ENCODE results near the gene TBC1D1.

The TBC1D1 gene

DNA sequence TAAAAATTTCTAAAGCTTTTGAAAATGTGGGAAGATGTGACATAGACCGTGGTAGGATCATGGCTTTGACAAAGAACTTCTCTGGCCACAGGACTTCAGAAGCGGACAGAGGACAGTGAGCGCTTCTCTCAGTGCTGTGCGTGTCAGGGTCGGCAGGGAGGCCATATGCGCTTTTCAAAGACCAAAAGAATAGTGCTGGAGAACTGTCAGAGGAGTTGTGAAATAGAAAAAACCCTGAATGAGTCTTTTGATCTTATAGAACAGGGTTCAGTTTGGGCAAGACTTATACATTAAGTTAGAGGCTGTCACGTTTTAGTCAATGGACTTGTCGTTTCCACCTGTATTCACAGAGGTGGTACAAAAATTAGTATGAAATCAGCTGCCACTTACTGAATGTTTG is 146.7 kb downstream of the TBC1D1 start:
- in situ Hi-C loops (cut with MboI; ENCODE audit: low sequenced_read_pairs), result no loop called here

DNA sequence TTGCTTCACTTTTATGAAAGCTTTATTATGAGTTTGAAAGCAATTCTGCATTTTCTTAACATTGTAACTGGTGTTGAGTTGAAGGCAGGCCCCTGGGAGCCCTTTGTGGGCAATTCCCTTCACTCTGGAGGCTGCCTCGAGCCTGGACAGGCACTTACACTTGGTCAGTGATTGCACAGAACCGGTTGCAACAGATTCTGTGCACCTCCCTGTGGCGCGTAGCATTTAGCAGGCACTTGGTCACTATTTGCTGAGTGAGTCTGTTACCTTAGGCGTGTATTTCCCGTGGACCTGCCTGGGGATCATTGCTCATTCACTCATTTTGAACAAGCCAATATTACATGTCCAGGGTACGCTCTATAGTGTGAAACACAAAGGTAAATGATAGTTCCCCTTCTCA is 149.7 kb downstream of the TBC1D1 start:
- in situ Hi-C loops (cut with MboI; ENCODE audit: low sequenced_read_pairs), result no loop called here

DNA sequence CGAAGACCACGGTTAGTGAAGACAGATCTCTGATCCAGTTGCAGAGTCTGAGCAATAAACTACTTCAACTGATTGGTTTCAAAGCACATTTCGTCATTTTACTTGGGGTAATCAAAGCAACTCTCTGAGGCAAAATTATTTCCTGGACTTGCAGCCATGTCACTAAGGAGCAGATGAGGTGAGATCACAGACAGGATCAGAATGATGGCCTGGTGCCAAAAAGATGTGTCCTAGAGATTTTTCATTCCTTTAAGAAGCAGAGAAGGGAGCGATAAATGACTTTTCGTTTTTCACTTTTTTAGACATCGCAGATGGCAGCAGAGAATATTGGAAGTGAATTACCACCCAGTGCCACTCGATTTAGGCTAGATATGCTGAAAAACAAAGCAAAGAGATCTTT is 153.2 kb downstream of the TBC1D1 start:
- in situ Hi-C loops (cut with MboI; ENCODE audit: low sequenced_read_pairs), result no loop called here

DNA sequence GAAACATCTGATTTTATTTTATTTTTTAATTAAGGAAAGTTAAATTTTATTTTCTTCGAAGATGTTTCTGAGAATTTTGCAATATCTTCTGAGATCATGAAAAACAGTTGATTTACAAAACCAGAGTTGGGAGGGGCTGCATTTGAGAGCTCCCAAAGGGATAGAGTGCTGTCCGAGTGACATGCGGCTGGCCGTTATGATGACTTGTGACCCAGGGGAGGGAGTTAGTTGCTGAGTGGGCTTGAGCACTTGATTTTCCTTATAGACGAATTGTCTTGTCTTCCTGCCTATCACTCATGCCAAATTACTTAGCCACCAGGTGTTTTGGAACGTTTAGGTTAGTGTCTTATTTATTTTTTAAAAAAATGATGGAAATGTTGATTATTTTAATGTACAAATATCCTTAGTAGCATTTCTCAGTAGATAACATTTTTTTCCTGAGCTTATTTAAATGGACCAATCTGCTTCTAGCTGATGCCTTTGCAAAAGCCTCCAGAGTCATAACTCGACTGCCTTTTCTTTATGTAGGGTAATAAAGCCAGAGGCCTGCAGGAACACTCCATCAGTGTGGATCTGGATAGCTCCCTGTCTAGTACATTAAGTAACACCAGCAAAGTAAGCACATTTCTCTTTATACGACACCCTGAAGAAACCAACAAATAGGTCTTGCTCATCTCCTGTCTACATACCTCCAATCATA is 154.6 kb downstream of the TBC1D1 start:
- in situ Hi-C loops (cut with MboI; ENCODE audit: low sequenced_read_pairs), result no loop called here

DNA sequence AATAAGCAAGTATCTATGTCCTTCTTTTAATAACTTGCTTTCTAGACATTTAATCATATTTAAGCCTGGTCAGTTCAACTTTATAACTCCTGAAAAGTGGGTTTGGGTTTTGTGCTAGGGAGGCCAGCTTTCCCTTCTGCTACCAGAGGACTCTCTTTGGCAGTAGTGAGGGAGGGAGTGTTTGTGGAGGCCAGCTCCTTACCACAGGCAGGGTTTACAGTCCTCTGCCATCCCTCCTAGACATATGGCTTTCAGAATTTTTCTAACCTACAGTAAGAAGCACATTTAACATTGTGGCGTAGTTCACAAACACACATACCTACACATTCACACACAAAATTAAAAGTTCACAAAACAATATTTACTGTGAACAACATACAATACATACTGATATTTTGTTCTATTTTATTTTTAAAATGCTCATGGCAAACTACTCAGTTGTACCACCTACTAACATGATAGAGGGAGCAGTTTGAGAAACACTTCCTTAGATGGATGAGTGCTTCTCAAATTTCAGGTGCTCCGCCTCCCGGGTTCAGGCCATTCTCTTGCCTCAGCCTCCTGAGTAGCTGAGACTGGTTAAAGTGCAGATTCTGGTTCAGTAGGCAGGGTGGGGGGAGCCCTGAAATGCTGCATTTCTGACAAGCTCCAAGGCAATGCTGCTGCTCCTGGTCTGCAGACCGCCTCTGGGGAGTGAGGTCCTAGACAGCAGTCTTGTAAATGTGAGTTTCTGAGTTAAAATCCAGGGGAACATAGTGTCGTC is 156.0 kb downstream of the TBC1D1 start:
- in situ Hi-C loops (cut with MboI; ENCODE audit: low sequenced_read_pairs), result no loop called here

DNA sequence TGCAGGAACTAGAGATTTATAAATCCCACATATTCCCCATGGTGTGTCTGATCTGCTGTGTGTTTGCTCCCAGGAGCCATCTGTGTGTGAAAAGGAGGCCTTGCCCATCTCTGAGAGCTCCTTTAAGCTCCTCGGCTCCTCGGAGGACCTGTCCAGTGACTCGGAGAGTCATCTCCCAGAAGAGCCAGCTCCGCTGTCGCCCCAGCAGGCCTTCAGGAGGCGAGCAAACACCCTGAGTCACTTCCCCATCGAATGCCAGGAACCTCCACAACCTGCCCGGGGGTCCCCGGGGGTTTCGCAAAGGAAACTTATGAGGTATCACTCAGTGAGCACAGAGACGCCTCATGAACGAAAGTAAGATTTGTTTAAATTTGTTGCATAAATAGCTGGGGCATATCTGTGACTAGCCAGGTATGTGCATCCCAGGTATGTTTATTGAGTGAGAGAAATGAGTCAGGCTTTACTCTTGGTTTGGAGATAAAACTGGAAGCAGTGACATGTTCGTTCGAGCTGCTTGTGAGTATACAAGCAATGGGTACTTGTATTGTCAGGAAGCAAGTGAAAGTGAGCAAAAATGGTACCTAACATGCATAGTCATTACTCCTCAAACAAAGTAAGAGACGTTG is 158.8 kb downstream of the TBC1D1 start:
- in situ Hi-C loops (cut with MboI; ENCODE audit: low sequenced_read_pairs), result no loop called here

DNA sequence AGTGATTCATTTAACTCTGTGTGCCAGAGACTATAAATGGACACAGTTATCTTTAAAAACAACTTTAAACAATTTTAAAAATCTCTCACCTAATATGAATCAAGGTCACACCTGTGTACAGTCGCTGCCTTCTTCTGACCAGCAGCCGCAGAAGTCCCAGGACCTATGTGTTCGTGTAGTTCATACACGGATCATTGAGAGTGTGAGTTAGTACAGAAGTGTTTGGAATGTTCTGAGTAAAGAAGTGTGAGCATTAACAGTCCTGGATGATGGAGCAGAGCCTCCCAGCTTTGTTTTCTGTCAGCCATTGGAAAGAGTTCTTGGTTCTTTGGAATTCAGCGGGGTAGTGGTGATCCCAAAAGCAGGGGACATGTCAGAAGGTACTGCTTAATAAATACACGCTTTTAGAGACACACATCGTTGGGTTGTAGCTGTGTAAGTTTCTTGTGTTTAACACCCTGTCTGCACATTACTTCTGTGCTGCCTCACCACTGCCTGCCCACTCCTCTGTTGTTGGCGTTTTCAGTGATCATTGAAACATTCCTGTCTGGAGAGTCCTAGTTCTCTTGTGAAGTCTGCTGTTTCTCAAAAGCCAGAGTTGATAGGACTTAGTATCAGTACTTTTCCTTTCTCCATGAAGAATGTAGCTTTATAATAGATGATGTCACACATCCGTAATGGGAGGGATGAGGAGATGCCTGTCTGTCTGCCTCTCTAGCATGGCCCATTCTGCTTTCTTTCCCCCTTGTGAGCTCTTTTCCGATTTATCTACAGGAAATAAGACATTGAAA is 159.9 kb downstream of the TBC1D1 start:
- in situ Hi-C loops (cut with MboI; ENCODE audit: low sequenced_read_pairs), result no loop called here

DNA sequence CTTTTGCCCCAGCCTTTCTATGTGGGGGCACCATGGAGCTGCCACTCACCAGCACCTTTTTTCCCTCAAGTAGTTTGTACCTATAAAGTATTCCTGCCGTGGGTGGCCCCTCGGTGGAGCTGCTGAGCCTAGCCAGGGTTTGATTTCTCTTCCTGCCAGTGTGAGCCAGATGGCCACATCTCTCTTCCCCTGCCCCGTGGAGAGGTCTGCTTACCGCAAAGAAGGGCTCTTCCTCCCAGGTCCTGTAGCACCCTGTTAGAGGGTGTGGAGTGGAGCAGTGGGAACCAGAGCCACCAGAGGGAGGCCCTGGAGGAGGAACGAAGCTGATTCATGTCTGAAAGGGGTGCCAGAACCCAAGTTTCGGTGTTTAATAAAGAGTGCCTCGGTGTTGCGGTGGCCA is 164.7 kb downstream of the TBC1D1 start:
- in situ Hi-C loops (cut with MboI; ENCODE audit: low sequenced_read_pairs), result no loop called here

DNA sequence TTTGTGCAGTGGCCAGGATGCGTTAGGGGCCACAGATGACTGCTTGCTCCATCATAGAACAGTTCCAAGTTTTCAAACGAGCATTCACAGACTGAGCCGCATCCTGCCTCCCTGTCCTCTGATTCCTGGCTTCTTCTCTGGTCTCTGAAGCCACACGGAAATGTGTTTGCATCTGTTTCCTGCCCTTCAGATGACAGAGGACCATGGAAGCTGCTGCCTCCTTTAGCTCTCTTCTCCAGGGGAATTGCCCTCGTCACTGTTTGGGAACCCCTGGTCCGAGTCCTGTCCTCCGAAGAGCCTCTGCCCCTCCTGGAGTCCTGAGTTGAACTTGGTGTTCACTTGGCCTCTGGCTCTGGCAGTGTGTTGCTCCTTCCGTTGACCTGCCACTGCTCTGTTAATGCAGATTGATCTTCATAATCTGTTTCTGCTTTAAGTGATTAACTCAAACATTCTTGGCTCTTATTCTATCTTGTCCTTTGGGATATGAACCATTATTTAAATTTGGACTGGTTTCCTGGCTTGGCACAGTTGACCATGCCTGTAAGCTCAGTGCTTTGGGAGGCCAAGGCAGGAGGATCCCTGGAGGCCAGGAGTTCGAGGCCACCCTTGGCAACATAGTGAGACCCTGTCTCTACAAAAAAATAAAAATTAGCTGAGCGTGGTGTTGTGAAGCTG is 165.3 kb downstream of the TBC1D1 start:
- in situ Hi-C loops (cut with MboI; ENCODE audit: low sequenced_read_pairs), result no loop called here

DNA sequence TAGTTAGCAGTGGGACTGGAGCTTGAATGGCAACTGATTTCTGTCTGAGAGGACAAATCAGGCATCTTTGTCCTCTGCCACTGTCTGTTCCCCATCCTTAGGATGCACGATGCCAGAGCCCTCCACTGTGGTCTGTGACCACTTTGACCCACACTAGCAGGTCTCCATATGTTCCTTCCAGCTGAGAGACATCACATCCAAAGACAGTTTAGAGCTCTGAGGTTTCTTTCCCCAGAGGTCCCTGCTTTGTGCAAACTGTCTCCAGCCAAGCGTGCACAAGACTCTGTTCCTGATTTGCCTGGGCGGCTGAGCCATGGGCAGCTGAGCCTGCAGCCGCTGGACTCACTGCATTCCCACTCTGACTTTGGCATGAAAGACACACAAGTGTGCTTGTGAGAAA is 167.3 kb downstream of the TBC1D1 start:
- in situ Hi-C loops (cut with MboI; ENCODE audit: low sequenced_read_pairs), result no loop called here

DNA sequence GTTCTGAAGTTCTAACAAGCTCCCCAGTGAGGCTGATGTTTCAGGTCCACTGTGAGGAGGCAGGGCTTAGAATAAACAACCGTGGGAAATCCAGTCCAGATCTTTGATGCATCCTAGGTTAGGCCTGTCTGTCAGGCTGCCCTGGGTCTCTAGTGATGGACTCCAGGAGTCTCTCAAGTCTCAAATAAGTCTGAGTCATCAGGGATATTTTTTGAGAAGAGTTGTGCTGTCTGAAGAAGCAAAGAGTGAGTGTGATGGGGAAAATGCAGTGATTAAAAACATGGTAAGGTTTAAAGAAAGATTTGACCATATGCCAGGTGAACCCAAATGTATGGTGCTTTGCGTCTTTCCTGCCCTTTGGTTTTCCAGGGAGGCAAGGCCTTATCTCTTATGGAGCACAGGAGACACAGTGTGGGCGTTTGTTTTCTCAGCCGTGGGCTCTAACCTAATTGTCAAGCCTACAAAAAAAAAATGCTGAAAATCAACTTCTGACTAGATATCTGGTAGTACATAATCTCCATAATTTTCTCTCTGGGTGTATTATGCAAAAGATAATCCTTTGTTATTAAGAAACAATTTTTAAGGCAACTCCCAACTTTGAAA is 170.0 kb downstream of the TBC1D1 start:
- in situ Hi-C loops (cut with MboI; ENCODE audit: low sequenced_read_pairs), result no loop called here

DNA sequence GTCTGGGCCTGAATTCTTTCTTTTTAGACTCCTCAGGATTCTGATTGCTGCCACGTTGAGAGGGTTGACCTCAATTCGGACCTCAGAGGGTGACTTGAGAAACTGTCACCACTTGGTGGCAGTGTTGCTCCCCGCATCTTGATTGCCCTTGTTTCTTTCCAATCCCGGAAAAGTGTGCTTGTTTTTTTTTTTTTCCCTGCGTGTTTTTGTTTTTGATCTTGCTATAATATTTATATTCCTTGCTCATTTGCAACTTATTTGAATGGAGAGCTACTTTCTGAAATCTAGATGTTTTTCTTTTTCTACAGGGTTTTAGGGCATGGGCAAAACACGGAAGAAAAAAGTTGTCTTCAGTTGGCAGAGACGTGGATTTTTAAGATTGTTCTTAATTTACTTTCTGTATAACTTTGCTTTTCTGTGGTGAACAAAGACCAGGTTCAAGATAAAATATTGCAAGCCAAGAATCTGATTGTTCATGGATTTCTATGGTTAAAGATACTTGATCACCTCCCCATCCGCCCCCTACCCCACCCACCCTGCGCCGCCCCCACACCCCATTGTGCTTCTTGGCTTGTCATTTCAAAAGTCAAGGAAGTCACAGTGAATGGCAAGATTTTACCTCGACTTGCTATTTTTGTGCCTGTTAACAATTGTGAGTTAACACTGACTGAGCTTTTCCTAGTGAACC is 171.3 kb downstream of the TBC1D1 start:
- in situ Hi-C loops (cut with MboI; ENCODE audit: low sequenced_read_pairs), result no loop called here

DNA sequence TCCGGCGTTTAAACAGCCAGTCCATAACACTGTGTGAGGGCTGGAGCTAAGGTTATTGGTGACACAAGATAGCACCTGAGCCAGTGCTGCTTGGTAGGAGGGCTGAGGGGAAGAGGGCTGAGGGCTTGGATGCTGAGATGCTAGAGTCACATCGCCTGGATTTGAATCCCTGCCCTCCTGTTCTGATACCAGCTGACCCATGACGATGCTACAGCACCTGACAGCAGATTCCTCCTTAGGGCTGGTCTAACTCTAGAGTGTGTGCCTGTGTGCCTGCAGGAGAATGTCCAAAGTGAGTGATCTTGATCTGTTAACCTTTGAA is 171.9 kb downstream of the TBC1D1 start:
- in situ Hi-C loops (cut with MboI; ENCODE audit: low sequenced_read_pairs), result no loop called here

DNA sequence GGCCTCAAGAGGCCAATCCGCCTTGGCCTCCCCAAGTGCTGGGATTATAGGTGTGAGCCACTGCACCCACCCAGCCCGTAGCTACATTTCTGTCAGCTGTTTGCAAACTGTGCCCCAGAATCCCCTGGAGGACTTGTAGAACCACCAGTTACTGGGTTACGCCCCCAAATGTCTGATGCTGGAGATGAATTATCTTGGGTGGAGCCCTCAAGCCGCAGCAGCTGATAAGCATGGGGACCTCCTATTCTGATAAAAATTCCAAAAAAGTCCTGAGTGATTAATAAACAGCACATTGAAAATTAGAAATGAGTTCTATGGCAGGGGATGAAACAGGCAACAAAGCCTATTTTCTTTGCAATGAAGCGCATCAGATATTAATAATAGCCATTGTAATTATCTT is 174.3 kb downstream of the TBC1D1 start:
- in situ Hi-C loops (cut with MboI; ENCODE audit: low sequenced_read_pairs), result no loop called here

DNA sequence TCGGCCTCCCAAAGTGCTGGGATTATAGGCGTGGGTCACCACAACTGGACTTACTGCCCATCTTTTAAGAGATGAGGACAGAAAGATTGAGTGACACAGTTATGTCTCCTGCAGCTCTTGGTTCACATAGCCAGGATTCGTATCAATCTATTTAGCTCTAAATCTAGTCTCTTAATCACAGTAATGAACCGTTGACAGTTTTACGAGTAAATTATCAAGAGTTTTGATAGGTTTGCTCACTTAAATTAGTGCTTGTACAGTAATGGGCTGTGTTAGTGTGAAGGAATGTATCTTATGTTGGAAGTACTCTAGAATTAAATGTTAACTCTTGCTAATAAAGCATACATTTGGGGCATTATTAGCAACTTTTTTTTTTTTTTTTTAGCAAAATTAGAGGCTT is 175.0 kb downstream of the TBC1D1 start:
- in situ Hi-C loops (cut with MboI; ENCODE audit: low sequenced_read_pairs), result no loop called here

DNA sequence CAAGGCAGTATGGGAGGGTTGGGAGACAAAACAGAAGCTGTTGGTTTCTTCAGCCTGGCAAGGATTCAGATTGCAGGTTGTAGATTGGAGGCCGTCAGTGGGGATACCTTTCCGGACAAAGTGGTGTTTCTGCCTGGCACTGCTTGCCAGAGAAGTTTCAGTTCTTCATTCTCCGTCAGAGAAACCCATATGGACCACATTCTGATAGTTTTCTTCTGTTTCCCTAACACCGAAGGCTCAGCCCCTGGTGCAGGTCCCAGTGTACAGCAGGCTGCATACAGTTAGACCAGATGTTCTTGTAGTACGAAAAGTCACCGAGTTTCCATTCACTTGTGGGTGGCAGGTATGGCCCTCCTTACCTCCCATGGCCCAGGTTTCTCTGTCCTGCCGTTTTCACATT is 176.6 kb downstream of the TBC1D1 start:
- in situ Hi-C loops (cut with MboI; ENCODE audit: low sequenced_read_pairs), result no loop called here

DNA sequence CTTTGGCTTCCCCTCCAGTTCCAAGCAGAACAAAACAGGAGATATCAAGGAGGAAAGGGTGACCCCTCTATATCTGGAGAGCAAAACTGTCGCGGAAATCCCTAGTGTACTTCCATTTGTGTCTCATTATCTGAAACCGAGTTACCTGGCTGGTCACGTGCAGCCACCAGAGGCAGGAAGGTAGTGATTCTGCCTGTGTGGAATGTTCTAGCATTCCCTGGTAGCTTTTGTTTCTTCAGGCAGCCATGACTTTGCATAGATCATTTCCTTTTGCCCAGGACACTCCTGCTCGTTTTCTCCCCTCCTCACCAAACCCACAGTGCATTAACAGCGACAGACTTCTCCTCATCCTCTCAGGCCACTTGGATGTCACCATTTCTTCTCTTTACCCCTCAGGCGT is 177.2 kb downstream of the TBC1D1 start:
- in situ Hi-C loops (cut with MboI; ENCODE audit: low sequenced_read_pairs), result no loop called here

DNA sequence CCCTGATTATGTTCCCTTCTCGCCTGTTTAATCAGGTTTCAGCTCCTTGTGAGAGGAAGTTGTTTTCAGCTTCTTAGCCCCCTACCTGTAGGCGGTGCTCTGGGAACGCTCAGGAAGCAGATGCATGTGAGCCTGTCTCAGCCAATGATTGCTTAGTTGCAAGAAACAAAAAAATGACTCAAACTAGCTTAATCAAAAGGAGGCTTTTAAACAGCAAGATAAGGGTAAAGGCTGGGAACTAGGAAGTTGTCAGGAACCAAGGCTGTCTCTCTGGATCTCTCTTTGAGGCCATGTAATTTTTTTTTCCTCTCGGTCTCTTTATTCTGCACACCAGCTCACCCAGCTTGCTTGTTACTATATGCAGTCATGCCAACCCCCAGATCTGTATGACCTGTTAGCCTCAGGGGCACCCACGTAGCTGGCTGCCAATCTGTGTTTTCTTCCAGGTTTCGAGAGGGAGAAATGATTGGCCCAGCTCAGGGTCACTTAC is 178.4 kb downstream of the TBC1D1 start:
- in situ Hi-C loops (cut with MboI; ENCODE audit: low sequenced_read_pairs), result no loop called here

DNA sequence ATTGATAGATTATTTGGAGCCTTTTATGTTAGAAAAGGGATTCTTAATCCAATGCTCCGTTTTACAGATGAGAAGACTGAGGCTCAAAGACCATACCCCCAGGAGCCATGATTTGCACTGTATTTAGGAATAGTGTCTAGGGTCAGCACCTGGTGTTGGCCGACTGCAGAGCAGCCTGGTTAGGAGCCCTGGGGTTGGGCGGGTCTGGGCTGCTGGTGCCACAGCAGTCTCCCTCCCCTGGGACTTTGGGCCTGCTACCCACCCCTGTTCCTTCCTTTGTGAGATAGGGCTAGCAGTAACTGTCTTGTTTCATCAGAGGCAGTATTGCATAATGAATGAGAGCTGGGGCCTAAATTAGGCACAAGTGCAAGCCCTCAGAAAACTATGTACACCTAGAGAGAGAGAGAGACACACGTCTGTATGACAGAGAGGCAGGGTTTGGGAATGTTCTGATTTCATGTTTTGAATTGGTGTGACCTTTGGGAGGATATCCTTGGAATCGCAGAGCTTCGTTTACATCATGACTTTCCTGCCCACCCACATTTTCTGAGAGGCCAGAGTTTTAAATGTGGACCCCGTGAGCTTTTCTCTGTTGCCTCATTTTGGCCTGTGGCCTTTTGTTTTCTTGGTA is 181.0 kb downstream of the TBC1D1 start:
- in situ Hi-C loops (cut with MboI; ENCODE audit: low sequenced_read_pairs), result no loop called here
